Chondrocyte (in vitro differentiated cells): Measurements from ENCODE around the gene PRKAR2B. TPM values are rescaled to one million over a fixed set of nuclear protein-coding genes. Genes with fewer than 3 reads are reported as not detected.

Experiments used
- DNase-seq: peaks from one replicate; pipeline ENCODE4 v3.0.0; 2021; ENCODE audit warnings: mixed read lengths, low spot score
- H3K27ac Mint-ChIP-seq: one replicate; pipeline ENCODE4 v1.8.0; 2021; ENCODE audit warnings: mild to moderate bottlenecking, moderate library complexity, mixed read lengths; ENCODE audit not compliant: unreplicated experiment
- H3K27me3 Mint-ChIP-seq: 2 replicates; pipeline ENCODE4 v1.8.0; 2021; ENCODE audit warnings: low read depth, mixed read lengths
- H3K36me3 Mint-ChIP-seq: 2 replicates; pipeline ENCODE4 v1.8.0; 2021; ENCODE audit warnings: low read depth, mixed read lengths
- H3K4me1 Mint-ChIP-seq: 2 replicates; pipeline ENCODE4 v1.8.0; 2021; ENCODE audit warnings: low read depth, mild to moderate bottlenecking, mixed read lengths
- H3K4me3 Mint-ChIP-seq: one replicate; pipeline ENCODE4 v1.8.0; 2021; ENCODE audit warnings: mild to moderate bottlenecking, moderate library complexity, mixed read lengths; ENCODE audit not compliant: unreplicated experiment
- H3K9me3 Mint-ChIP-seq: 2 replicates; pipeline ENCODE4 v1.8.0; 2021; ENCODE audit warnings: low read depth, mixed read lengths
- CTCF ChIP-seq: fragments of 200-600 bp; sonication (generic); IDR thresholded peaks from 2 replicates; pipeline ENCODE4 v1.5.0; 2021; ENCODE audit warnings: antibody characterized with exemption, mild to moderate bottlenecking, moderate library complexity
- total RNA-seq: library from RNA; stranded (reverse); gene quantifications from 3 replicates; pipeline ENCODE4 v1.2.1, GENCODE V29; 2021

Gene PRKAR2B
- total RNA-seq, 1 donor from 2014 or later, result 0.87 TPM

DNA sequence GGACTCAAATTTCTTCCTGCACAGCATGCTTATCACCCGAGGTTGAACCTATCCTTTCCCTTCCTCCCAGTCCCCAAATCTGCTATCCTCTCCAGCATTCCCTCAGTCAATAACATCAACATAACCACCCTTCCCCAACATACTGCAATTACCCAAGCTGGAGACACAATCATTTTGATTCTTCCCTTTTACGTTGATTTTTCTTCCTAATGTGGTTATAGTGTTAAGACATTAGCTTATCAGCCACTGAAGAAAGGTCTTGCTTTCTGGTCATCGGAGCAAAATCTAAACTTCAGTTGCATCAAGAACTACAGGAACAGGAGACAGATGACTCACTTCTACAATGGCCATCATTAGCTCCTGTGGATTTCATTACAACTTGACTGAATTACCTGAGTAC is 120.8 kb downstream of the PRKAR2B start:
- no peak for DNase-seq
- no peak overlapping the region for H3K27ac Mint-ChIP-seq
- H3K36me3 Mint-ChIP-seq, result peaks cover 2% of the 10 kb centered on the region
- no peaks in the 10 kb centered on the region for H3K9me3 Mint-ChIP-seq
- H3K27me3 Mint-ChIP-seq, result no peaks in the 10 kb centered on the region
- no peak for TF ChIP-seq CTCF
- H3K4me3 Mint-ChIP-seq, result no peak overlapping the region
- peaks cover 17% of the 10 kb centered on the region for H3K4me1 Mint-ChIP-seq

GRCh38 chr7:107166736-107167426 is 122.4 kb downstream of the PRKAR2B start:
- peaks cover 2% of the 10 kb centered on the region for H3K36me3 Mint-ChIP-seq
- no peak for TF ChIP-seq CTCF
- H3K4me1 Mint-ChIP-seq, result peaks cover 27% of the 10 kb centered on the region
- no peak for DNase-seq
- H3K4me3 Mint-ChIP-seq, result peak overlapping the region; percentile 99
- peak overlapping the region; percentile 100 for H3K27ac Mint-ChIP-seq
- H3K9me3 Mint-ChIP-seq, result no peaks in the 10 kb centered on the region
- no peaks in the 10 kb centered on the region for H3K27me3 Mint-ChIP-seq

GRCh38 chr7:107167483-107168232 is 123.2 kb downstream of the PRKAR2B start:
- Mint-ChIP-seq H3K27me3 (no peaks in the 10 kb centered on the region), H3K9me3 (no peaks in the 10 kb centered on the region), H3K36me3 (peaks cover 2% of the 10 kb centered on the region), H3K4me1 (peaks cover 27% of the 10 kb centered on the region), H3K4me3 (peak overlapping the region; percentile 99), H3K27ac (peak overlapping the region; percentile 100)
- DNase-seq, result no peak
- TF ChIP-seq CTCF, result peak; percentile 79

DNA sequence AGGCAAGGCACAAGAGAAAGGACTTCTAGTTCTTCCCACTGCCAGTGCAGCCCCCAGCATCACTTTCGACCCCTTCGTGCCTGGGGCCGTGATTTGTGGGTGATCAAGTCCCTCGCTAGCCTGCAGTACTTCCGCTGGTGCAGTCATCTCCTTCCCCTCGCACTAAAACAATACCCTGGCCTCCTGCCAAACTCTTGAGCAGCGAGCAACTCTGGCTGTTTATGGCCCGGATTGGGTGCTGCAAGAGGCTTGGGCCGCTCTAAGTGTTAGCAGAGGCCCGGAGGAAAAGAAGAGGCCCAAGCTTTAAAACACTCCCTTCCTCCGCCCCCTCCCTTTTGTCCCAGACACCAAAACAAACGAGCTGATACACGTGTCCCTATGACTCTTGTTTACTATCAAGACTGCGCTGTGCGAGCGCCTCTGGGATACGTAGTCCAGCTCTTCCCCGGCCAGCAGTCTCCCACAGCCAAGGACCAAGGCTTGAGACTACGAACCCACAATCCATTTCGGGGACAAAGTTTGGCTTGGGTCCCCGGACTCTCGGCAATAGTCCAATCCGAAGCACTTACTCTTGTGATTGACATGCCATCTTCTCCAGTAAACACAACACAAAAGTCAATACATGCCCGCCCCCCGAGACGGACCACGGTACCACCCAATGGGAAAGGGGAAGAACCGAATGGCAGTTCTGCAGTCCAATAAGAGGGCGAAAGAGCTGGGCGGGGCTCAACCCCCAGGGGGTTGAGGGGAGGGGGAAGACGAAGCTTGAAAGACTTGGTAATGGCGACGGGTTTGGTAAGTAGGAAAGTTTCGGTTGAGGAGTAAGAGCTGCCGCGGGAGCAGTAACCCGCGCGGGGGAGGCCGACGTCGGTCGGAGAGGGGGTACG is 124.0 kb downstream of the PRKAR2B start, which contains the start of gene HBP1:
Gene HBP1, plus strand, starts transcription at position 771 of the 887 bp plus-strand sequence. CDS start 10,891 bp downstream, outside the sequence.
- H3K36me3 Mint-ChIP-seq, result peaks cover 2% of the 10 kb centered on the region
- H3K9me3 Mint-ChIP-seq, result no peaks in the 10 kb centered on the region
- H3K4me3 Mint-ChIP-seq, result peak within 1 kb of the TSS; percentile 99

More for the DNA sequence above, 124.0 kb downstream of the PRKAR2B start, which contains the start of gene HBP1:
- no peak for TF ChIP-seq CTCF
- Mint-ChIP-seq H3K4me1 (peaks cover 34% of the 10 kb centered on the region), H3K27me3 (no peaks in the 10 kb centered on the region), H3K27ac (peak within 1 kb of the TSS; percentile 100)
- DNase-seq, result peak; percentile 98
